Adrenal gland (tissue), 12 donors: ENCODE measurements around the gene MCTP2. TPM values are rescaled to one million over a fixed set of nuclear protein-coding genes. Genes with fewer than 3 reads are reported as not detected.
A peak's percentile ranks its signal among the peaks of the same experiment; 100 is the strongest.

Experiments used
- DNase-seq, 7 donors: peaks; one replicate each; pipeline ENCODE4 v3.0.0-alpha.2; 2019 to 2020
- H3K27ac ChIP-seq, 5 donors: fragments of 200-600 bp; sonication (generic) in 4 of 5; 1 replicate in 3 of 5; 2 replicates in 2 of 5; pipeline versions ENCODE4 v1.5.1 to v1.8.0; 2016 to 2020; ENCODE audit warnings: mild to moderate bottlenecking in 1 of 5
- H3K27me3 ChIP-seq: fragments of 200-600 bp; 2 replicates; pipeline ENCODE4 v1.8.0; 2021
- H3K36me3 ChIP-seq, 2 donors: fragments of 200-600 bp; replicated peaks in 1 of 2; 1 replicate in 1 of 2; 2 replicates in 1 of 2; pipeline versions ENCODE4 v1.5.1 to v1.8.0; 2018 to 2022
- H3K4me1 ChIP-seq, 2 donors: fragments of 200-600 bp; replicated peaks in 1 of 2; 1 replicate in 1 of 2; 2 replicates in 1 of 2; pipeline versions ENCODE4 v1.5.1 to v1.8.0; 2018 to 2021
- H3K4me3 ChIP-seq, 4 donors: fragments of 200-600 bp; sonication (generic) in 3 of 4; one replicate each; pipeline ENCODE4 v1.5.1; 2016 to 2018
- H3K9me3 ChIP-seq, 3 donors: fragments of 200-600 bp; sonication (generic) in 1 of 3; replicated peaks in 1 of 3; 1 replicate in 2 of 3; 2 replicates in 1 of 3; pipeline versions ENCODE4 v1.5.1 to v1.8.0; 2016 to 2021
- CTCF ChIP-seq, 6 experiments: fragments of 450-650 bp in 4 of 6; fragments of 200-600 bp in 2 of 6; sonication (generic) in 1 of 6; IDR thresholded peaks; 1 replicate in 5 of 6; 2 replicates in 1 of 6; pipeline versions ENCODE4 v1.5.1 to v1.8.0; 2016 to 2021; ENCODE audit warnings: antibody characterized with exemption in 6 of 6, mild to moderate bottlenecking in 2 of 6, moderate library complexity in 1 of 6
- POLR2A ChIP-seq, 2 donors: fragments of 450-650 bp; IDR thresholded peaks; one replicate each; pipeline ENCODE4 v1.6.1; 2017; ENCODE audit warnings: antibody characterized with exemption in 2 of 2, mild to moderate bottlenecking in 2 of 2, moderate library complexity in 1 of 2
- WGBS, 4 donors: extraction: QIAGEN DNeasy Blood & Tissue Kit in 2 of 4; methylation state at CpG; one replicate each; pipeline versions ENCODE4 v1.1.5 to v1.1.7; 2013 to 2017; 5-methylcytosine and 5-hydroxymethylcytosine counted together
- intact Hi-C, 2 donors: fragments of 100-400 bp; cut with DNase I; formaldehyde crosslinking; loops; one replicate each; pipeline versions ENCODE4 v1.14.1 to v1.15.0; 2022 to 2023
- polyA plus RNA-seq, 3 donors: library from polyadenylated mRNA; stranded (reverse); fragments of 200-250 nt in 2 of 3; fragments of 350-450 nt in 1 of 3; fragmentation: Illumina TruSeq in 1 of 3; extraction: RNeasy Lipid Tissue Mini Kit (QIAGEN cat#74804) in 1 of 3; gene quantifications; one replicate each; pipeline ENCODE4 v1.2.3, GENCODE V29; 2013 to 2014
- total RNA-seq, 9 donors: library from RNA; depleted of rRNA in 4 of 9; stranded (reverse); fragments of >200 nt in 4 of 9; fragments of 120-200 nt in 1 of 9; fragmentation: NEBNext Ultra II Directional in 1 of 9; extraction: Animal tissue kit (Norgen Biotek cat#: 25700) in 1 of 9; gene quantifications; one replicate each; pipeline versions ENCODE4 v1.1.0 to v1.2.4, GENCODE V29; 2013 to 2023
- donor health status: healthy with polysubstance abuse.
- donor health status: Bipolar disorder and iron deficiency.
- donor health status: DM: yes; HTN: yes; CAD: no.
- donor health status: DM: no; HTN: no; CAD: no.
- donor health status: DM: no; HTN: no; CAD: no.
- donor health status: DM: yes; HTN: yes; CAD: no.

MCTP2 gene
- total and polyA plus RNA-seq, 12 donors = 2.7 to 21.3 (median 14.4) TPM

GRCh38 chr15:94526071-94526689 is 294.8 kb downstream of the MCTP2 start:
- H3K36me3 ChIP-seq = no peaks in the 10 kb centered on the region
- intact Hi-C loops = no loop called here
- no peaks in the 10 kb centered on the region for H3K9me3 ChIP-seq
- no peaks in the 10 kb centered on the region for H3K27me3 ChIP-seq
- DNase-seq = no peak
- no peaks in the 10 kb centered on the region for H3K4me1 ChIP-seq
- no peak overlapping the region for H3K27ac ChIP-seq
- H3K4me3 ChIP-seq = no peak overlapping the region
- TF ChIP-seq POLR2A (IDR thresholded peaks at IDR 0.05) (no peak), CTCF (IDR thresholded peaks at IDR 0.05) (peak in 3 of 6 experiments; percentile 12 to 35 (median 14))
- 51 to 59% (median 54%) methylated on average over 5 of the region's 5 CpGs for WGBS, 4 donors

- TF ChIP-seq CTCF (IDR thresholded peaks at IDR 0.05) (no peak), POLR2A (IDR thresholded peaks at IDR 0.05) (no peak)
- Histone ChIP-seq H3K9me3 (no peaks in the 10 kb centered on the region), H3K36me3 (no peaks in the 10 kb centered on the region), H3K4me1 (no peaks in the 10 kb centered on the region), H3K4me3 (no peak overlapping the region), H3K27me3 (no peaks in the 10 kb centered on the region), H3K27ac (peak overlapping the region in 1 of 5 donors; percentile 14)
- 44 to 63% (median 51%) methylated on average over 3 of the region's 3 CpGs for WGBS, 4 donors
- DNase-seq = peak in 4 of 7 donors; percentile 15 to 58 (median 31)
- intact Hi-C loops = no loop called here
These were observed 300.9 kb downstream of the MCTP2 start for GRCh38 chr15:94532226-94532625.
